ENCODE results near the gene PNMA6F.
"Not testable (repeated sequence)": the region's sequence is repeated elsewhere in the genome, so short reads cannot be mapped to it uniquely, and the experiment has no call there.

PNMA6F gene

GRCh38 chrX:153301746-153302145 is 19.8 kb downstream of the PNMA6F start:
- no peak for DNase-seq

DNA sequence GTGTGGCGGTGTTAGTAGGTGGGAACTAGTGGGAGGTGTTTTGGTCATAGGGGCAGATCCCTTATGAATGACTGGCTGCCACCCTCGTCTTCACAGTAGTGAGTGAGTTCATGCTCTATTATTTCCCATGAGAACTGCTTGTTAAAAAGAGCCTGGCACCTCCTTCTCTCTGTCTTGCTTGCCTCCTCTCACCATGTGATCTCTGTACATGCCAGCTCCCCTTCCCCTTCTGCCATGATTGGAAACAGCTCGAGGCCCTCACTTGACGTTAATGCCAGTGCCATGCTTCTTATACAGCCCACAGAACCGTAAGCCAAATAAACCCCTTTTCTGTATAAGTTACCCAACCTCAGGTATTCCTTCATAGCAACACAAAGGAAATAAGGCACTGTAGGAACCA is 21.7 kb downstream of the PNMA6F start:
- no peak for DNase-seq

DNA sequence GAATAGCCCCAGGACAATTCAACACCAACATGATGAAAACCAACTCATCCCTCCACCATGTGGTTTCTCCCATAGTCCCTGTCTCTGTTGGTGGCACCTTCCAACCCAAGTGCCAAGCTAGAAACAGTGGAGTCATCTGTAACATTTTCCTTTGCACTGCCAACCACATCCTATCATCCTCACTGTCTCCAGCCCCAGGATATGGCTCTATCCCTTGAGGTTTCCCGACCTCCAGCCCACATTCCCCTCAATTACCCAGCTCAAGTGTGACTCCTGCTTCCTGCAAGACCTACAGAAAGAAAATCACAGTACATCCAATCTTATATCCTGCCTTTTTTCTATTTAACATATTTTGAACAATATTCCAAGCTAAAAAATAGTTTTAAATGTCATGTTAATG is 24.2 kb downstream of the PNMA6F start:
- DNase-seq: no peak

GRCh38 chrX:153293485-153294071 is 28.0 kb downstream of the PNMA6F start:
- DNase-seq: not testable (repeated sequence)

DNA sequence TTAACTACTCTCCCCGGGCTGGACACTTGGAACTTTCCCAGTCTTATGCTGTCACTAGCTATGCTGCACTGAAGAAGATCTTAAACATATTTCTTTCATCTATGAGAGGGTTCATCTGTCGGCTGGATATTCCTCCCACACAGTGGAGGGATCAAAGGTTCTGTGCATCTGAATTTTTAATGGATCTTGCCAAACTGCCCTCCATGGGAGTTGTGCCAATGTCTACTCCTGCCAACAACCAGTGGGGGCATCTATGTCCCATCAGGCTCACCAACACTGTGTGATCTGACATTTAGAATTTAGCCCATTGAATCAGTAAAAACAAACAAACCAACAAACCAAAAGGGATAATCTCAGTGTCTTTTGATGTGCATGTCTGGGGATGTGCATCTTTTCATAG is 32.8 kb downstream of the PNMA6F start:
- DNase-seq: not testable (repeated sequence)

DNA sequence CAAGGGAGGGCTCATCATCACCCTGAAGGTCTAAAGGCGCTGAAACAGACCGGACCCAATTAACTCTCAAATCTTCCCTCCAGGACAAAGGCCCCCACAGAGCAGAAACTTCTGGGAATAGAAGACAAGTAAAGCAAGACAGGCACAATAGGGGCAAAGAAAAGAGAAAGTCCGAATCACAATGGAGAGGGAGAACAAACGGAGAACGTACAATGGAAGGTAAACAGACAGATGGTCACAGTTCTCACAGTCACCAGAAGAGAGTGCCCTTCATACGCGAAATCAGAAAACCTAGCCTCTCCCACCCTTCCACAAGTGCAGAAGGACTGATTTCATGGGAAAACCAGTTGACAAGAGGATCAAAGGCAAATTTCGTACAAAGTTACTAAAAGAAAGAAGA is 35.9 kb downstream of the PNMA6F start:
- not testable (repeated sequence) for DNase-seq

DNA sequence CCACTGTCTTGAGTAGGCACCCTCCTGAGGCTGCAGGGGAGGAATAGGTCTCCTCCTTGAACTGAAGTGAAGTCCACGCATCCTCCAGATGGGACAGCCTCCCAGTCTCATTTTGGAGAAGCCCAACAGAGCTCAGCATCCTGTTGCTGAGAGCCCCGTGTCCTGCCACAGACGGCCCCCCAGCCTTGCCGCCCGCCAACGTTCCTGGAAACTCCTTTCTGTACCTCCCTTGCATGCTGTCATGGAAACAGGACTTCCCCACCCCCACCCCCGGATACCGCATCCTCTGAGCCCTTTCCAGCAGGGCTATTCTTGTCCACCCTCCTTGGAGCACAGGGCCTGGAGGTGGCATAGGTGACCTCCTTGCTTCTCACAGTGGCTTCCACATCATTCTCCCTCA is 37.6 kb downstream of the PNMA6F start:
- not testable (repeated sequence) for DNase-seq

- not testable (repeated sequence) for DNase-seq
Measured at GRCh38 chrX:153281784-153282183, 39.8 kb downstream of the PNMA6F start.

GRCh38 chrX:153279304-153279703 is 42.3 kb downstream of the PNMA6F start:
- DNase-seq: not testable (repeated sequence)

DNA sequence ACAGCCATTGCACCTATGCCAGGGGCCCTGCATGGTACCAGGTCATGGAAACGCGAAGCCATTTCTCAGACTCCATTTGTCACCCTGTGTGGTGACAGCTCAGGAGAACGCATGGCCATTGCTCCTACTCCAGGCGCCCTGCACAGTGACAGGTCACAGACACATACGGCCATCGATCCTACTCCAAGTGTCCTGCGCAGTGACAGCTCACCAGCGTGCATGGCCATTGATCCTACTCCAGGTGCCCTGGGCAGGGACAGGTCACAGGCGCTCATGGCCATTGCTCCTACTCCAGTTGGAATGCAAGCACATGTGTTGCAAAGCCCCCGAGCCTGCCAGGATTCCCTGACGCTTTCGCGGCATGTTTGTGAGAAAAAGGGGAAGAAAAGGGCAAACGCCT is 45.5 kb downstream of the PNMA6F start:
- not testable (repeated sequence) for DNase-seq

DNA sequence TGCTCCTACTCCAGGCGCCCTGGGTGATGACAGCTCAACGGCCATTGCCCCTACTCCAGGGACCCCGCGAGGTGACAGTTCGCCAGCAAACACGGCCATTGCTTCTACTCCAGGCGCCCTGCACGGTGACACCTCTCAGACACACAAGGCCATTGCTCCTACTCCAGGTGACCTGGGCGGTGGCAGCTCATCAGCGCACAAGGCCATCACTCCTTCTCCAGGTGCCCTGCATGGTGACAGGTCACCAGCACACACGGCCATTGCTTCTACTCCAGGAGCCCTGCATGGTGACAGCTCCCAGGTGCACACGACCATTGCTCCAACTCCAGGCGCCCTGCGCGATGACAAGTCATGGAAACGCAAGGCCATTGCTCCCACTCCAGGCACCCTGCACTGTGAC is 46.1 kb downstream of the PNMA6F start:
- DNase-seq: not testable (repeated sequence)

GRCh38 chrX:153272584-153272983 is 49.0 kb downstream of the PNMA6F start:
- not testable (repeated sequence) for DNase-seq

- not testable (repeated sequence) for DNase-seq
Measured at GRCh38 chrX:153272070-153272469, 49.5 kb downstream of the PNMA6F start.
